Colonic mucosa (tissue), 4 donors: ENCODE results near the gene REXO4. TPM values are rescaled to one million over a fixed set of nuclear protein-coding genes. Genes with fewer than 3 reads are reported as not detected.

Source experiments
- DNase-seq: peaks from one replicate; pipeline ENCODE4 v3.0.0-alpha.2; 2020
- H3K27ac ChIP-seq: fragments of 200-600 bp; one replicate; pipeline ENCODE4 v1.8.0; 2021
- H3K27me3 ChIP-seq: fragments of 200-600 bp; one replicate; pipeline ENCODE4 v1.8.0; 2021
- H3K36me3 ChIP-seq: fragments of 200-600 bp; one replicate; pipeline ENCODE4 v1.8.0; 2021
- H3K4me1 ChIP-seq: fragments of 200-600 bp; one replicate; pipeline ENCODE4 v1.8.0; 2021; ENCODE audit warnings: mild to moderate bottlenecking
- H3K4me3 ChIP-seq: fragments of 200-600 bp; one replicate; pipeline ENCODE4 v1.8.0; 2021
- H3K9ac ChIP-seq, 2 donors: one replicate each; pipeline ENCODE4 v1.7.0; 2013; ENCODE audit warnings: control low read depth in 2 of 2, low read depth in 2 of 2, low read length in 2 of 2
- H3K9me3 ChIP-seq: fragments of 200-600 bp; one replicate; pipeline ENCODE4 v1.8.0; 2021
- intact Hi-C: fragments of 100-400 bp; cut with DNase I; formaldehyde crosslinking; loops from one replicate; pipeline ENCODE4 v1.14.1; 2022
- total RNA-seq, 2 donors: library from RNA; stranded (reverse); fragmentation: NEBNext Ultra II Directional in 1 of 2; extraction: Animal tissue kit (Norgen Biotek cat#: 25700) in 1 of 2; gene quantifications; one replicate each; pipeline ENCODE4 v1.2.1, GENCODE V29; 2021
- TF ChIP-seq, protein P1 (sequence below): fragments of 200-600 bp; IDR thresholded peaks from one replicate; pipeline ENCODE4 v1.8.0; 2022; ENCODE audit warnings: antibody characterized with exemption, mild to moderate bottlenecking
- donor health status: healthy.
- donor health status: DM: no; HTN: no; CAD: no.
- donor health status: DM: no; HTN: no; CAD: no.

REXO4 gene
- total RNA-seq, 2 donors from 2014 or later = 17.3 to 38.6 TPM

DNA sequence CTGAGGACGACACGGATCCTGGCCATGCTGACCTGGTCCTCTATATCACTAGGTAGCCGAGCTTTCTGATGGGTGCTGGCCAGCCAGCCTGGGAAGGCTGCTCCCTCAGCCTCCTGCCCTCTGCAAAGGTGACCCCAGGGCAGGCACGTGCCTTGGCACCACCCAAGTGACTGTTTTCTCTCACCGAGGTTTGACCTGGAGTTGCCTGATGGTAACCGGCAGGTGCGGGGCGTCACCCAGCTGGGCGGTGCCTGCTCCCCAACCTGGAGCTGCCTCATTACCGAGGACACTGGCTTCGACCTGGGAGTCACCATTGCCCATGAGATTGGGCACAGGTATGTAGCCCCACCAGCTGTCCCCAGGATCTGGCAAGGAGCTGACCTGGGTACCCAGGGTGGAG lies 8.2 kb upstream of the REXO4 start:
- H3K27ac ChIP-seq = no peak overlapping the region
- no peak overlapping the region for H3K4me3 ChIP-seq
- DNase-seq = peak; percentile 53
- TF ChIP-seq, protein P1, sequence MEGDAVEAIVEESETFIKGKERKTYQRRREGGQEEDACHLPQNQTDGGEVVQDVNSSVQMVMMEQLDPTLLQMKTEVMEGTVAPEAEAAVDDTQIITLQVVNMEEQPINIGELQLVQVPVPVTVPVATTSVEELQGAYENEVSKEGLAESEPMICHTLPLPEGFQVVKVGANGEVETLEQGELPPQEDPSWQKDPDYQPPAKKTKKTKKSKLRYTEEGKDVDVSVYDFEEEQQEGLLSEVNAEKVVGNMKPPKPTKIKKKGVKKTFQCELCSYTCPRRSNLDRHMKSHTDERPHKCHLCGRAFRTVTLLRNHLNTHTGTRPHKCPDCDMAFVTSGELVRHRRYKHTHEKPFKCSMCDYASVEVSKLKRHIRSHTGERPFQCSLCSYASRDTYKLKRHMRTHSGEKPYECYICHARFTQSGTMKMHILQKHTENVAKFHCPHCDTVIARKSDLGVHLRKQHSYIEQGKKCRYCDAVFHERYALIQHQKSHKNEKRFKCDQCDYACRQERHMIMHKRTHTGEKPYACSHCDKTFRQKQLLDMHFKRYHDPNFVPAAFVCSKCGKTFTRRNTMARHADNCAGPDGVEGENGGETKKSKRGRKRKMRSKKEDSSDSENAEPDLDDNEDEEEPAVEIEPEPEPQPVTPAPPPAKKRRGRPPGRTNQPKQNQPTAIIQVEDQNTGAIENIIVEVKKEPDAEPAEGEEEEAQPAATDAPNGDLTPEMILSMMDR = no peak
- intact Hi-C loops = no loop called here
- H3K36me3 ChIP-seq = no peaks in the 10 kb centered on the region
- H3K4me1 ChIP-seq = peaks cover 2% of the 10 kb centered on the region
- no peaks in the 10 kb centered on the region for H3K9me3 ChIP-seq
- no peaks in the 10 kb centered on the region for H3K27me3 ChIP-seq
- no peak overlapping the region for H3K9ac ChIP-seq

DNA sequence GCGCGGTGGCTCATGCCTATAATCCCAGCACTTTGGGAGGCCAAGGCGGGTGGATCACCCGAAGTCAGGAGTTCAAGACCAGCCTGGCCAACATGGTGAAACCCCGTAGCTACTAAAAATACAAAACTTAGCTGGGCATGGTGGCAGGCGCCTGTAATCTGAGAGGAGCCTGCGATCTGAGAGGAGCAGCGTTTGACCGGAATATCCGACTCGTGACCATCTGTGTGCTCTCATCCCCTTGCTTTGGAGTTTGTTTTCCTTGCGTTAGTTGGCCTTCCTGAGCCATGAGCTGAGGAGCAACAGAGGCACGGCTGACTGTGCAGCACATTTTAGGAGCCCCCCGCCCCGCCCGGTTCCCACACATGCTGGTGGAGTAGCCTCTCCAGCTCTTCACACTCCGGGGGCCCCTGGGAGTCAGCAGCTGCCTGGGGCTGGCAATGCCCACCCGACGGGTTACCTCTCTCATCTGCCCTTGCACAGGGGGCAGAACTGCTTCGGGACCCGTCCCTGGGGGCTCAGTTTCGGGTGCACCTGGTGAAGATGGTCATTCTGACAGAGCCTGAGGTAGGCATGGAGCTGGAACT lies 7.3 kb upstream of the REXO4 start:
- no peaks in the 10 kb centered on the region for H3K36me3 ChIP-seq
- H3K27me3 ChIP-seq = no peaks in the 10 kb centered on the region
- peaks cover 2% of the 10 kb centered on the region for H3K4me1 ChIP-seq
- H3K9me3 ChIP-seq = no peaks in the 10 kb centered on the region
- intact Hi-C loops = no loop called here
- TF ChIP-seq, protein P1 = no peak
- no peak overlapping the region for H3K27ac ChIP-seq
- no peak overlapping the region for H3K9ac ChIP-seq
- H3K4me3 ChIP-seq = no peak overlapping the region
- no peak for DNase-seq

DNA sequence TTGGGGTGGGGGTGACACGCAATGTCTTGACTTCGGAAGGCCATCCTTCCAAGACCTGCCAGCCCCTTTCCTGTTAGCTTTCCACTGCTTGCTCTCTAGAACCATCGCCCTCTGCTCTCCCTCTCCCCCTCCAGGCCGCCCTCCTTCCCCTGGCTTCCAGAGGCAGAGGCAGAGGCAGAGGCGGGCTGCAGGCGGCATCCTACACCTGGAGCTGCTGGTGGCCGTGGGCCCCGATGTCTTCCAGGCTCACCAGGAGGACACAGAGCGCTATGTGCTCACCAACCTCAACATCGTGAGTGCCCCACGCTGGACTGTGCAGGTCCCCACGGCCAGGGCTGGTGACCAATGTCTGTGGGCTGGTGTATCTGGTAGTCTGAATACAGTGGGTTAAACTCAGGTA lies 6.4 kb upstream of the REXO4 start:
- peaks cover 2% of the 10 kb centered on the region for H3K4me1 ChIP-seq

DNA sequence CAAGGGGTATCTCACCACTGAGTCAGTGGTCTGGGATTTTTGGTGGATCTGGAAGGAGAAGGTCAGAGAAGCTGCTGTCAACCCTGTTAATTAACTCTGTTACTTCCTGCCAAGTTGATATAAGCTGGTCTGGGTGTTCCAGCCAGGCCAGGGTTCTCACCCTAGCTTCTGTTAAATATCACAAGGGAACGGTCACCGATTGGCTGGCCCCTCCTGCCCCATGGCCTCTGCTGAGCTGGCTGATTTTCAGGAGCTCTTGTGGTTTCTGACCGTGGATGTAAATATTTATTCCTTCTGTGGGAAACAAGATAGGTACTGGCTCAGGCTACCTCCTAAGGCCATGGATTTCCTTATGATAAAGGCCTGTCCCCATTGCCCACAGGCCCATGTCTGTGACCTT lies 5.4 kb upstream of the REXO4 start:
- no peaks in the 10 kb centered on the region for H3K9me3 ChIP-seq
- no peak overlapping the region for H3K9ac ChIP-seq
- H3K27me3 ChIP-seq = no peaks in the 10 kb centered on the region
- intact Hi-C loops = no loop called here
- H3K4me1 ChIP-seq = peaks cover 2% of the 10 kb centered on the region
- no peaks in the 10 kb centered on the region for H3K36me3 ChIP-seq
- no peak overlapping the region for H3K4me3 ChIP-seq
- TF ChIP-seq, protein P1 = no peak
- no peak overlapping the region for H3K27ac ChIP-seq
- DNase-seq = no peak

More for the DNA sequence above, 6.4 kb upstream of the REXO4 start:
- Histone ChIP-seq H3K9ac (no peak overlapping the region), H3K4me3 (no peak overlapping the region), H3K27me3 (no peaks in the 10 kb centered on the region), H3K36me3 (no peaks in the 10 kb centered on the region), H3K27ac (no peak overlapping the region), H3K9me3 (no peaks in the 10 kb centered on the region)
- TF ChIP-seq, protein P1 = no peak
- intact Hi-C loops = no loop called here
- DNase-seq = no peak

DNA sequence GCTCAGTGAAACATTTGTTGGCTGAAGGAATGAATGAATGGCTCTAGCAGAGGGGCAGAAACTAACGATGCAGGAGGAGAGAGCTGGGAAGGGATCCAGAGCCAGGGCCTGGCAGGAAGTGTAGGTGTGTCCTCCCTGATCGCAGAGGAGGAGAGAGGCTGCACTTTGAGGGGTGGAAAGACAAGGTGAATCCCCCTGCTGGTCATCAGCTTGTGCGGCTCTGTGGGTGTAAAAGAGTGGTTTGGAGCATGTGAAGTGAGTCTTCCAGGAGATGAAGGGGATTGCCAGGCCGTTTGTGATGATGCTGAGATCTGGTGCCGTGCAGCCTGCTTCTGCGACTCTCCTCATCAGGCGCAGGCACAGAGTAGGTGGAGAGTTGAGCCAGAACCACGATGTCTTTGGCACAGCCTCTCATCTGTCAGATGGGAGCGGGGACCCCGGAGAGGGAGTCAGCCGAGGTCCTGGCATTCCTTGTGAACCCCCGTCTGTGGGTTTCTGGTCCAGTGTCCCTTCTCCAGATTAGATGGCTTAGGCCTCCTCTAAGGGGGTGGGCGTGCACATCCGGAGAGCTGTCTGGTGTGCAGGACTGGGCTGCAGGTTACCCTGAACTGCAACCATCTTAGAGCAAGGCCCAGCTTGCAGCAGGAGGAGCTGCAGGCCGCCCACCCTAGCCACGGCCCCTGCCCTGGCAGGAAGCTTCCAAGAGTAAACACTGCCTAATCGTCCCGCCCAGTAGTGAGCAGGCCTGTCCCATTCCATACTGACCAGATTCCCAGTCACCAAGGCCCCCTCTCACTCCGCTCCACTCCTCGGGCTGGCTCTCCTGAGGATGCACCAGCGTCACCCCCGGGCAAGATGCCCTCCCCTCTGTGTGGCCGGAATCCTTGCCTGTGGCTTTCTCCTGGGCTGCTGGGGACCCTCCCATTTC lies 4.1 kb upstream of the REXO4 start, which contains the start of gene ADAMTS13:
Gene ADAMTS13, plus strand, starts transcription at position 753 of the 928 bp plus-strand sequence. Its CDS starts 77 bp downstream, at position 830.
- TF ChIP-seq, protein P1 = no peak
- Histone ChIP-seq H3K4me1 (no peaks in the 10 kb centered on the region), H3K9me3 (no peaks in the 10 kb centered on the region), H3K4me3 (no peak within 1 kb of the TSS), H3K27me3 (no peaks in the 10 kb centered on the region), H3K9ac (peak within 1 kb of the TSS; percentile 8 to 19), H3K27ac (no peak within 1 kb of the TSS), H3K36me3 (no peaks in the 10 kb centered on the region)
- no peak for DNase-seq
- intact Hi-C loops = no loop called here
